Uterus (tissue), 2 donors: ENCODE results near the gene CWC22.

Source experiments
- CTCF ChIP-seq, 4 experiments: fragments of 200-600 bp in 2 of 4; fragments of 450-650 bp in 2 of 4; sonication (generic) in 2 of 4; IDR thresholded peaks; one replicate each; pipeline ENCODE4 v1.5.1; 2016 to 2019; ENCODE audit warnings: antibody characterized with exemption in 4 of 4, mild to moderate bottlenecking in 2 of 4, moderate library complexity in 1 of 4
- POLR2A ChIP-seq, 2 donors: fragments of 450-650 bp; IDR thresholded peaks; one replicate each; pipeline ENCODE4 v1.6.1; 2016; ENCODE audit warnings: antibody characterized with exemption in 2 of 2, mild to moderate bottlenecking in 1 of 2, moderate library complexity in 1 of 2

- TF ChIP-seq POLR2A (IDR thresholded peaks at IDR 0.05): no peak
- TF ChIP-seq CTCF (IDR thresholded peaks at IDR 0.05): no peak
Measured at GRCh38 chr2:179951680-179952079, 55.4 kb downstream of the CWC22 start.
